Erythroblast (primary cell): Measurements from ENCODE around the gene RIPOR2.
"Not testable (repeated sequence)": the region's sequence is repeated elsewhere in the genome, so short reads cannot be mapped to it uniquely, and the experiment has no call there.

Experiments
- DNase-seq, 2 experiments: peaks; one replicate each; lab custom pipeline; 2025; lab: John Stamatoyannopoulos, UW
- GATA1 ChIP-seq: IDR thresholded peaks from 2 replicates; pipeline ENCODE4 v1.6.1; 2011; ENCODE audit warnings: low read depth, mild to moderate bottlenecking, control low read depth, low read length, moderate library complexity
- POLR2A ChIP-seq: IDR thresholded peaks from 2 replicates; pipeline ENCODE4 v1.6.1; 2011; ENCODE audit warnings: mild to moderate bottlenecking, low read length

The RIPOR2 gene

DNA sequence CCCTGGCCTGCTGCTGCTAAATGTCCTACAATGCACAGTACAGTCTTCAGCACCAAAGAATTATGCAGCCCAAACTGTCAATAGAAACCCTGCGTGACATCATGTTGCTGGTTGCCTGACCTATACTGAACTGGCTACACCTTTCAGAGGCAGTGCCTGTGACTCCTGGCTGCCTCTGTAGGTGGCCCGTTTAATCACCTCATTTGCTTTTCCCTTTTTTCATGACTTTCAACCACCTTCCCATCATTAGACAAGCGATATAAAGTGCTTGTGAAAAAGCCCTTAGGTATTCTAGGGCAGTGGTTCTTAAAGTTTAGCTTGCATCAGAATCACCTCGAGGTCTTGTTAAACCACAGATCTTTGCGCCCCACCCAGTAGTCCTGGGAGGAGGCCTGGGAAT, 33.0 kb upstream of the RIPOR2 start:
- TF ChIP-seq GATA1 (no peak), POLR2A (no peak)
- no peak for DNase-seq

DNA sequence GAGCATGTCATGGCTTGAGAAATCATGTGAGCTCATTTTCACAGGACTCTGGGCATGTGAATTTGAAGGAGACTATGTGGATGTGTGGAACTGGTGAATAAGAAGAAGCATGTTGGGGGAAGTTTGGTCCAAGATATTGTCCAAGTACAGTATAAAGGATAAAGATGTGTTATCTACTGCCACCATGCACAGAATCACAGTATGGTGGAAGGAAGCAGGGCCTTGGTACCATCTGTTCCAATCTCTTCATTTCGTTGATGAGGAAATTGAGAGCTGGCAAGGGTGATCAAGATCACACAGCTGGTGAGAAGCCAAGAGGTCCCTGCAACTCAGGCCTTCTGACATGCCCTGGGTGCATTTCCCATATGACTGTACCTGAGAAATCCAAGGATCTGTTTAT, 31.5 kb upstream of the RIPOR2 start:
- no peak for TF ChIP-seq GATA1
- TF ChIP-seq POLR2A, result no peak
- no peak for DNase-seq

DNA sequence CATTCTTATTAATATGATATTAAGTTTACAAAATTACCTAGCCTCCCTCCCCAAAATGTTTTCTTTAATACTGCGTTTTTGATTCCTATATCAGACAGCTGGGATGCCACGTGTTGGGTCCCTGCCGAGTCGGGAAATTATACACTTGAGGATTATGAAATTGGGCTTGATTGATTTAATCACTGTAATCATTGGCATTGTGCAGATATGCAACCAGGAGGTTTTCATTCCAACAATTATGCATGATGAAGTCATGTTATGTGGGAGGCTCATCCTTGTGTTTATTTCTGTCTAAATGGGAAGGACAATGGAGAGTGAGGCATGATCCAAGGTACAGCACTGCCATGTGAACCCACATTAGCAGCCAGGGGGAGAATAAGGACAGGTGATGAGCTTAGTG, 30.6 kb upstream of the RIPOR2 start:
- no peak for TF ChIP-seq GATA1
- TF ChIP-seq POLR2A, result no peak
- DNase-seq, result no peak

DNA sequence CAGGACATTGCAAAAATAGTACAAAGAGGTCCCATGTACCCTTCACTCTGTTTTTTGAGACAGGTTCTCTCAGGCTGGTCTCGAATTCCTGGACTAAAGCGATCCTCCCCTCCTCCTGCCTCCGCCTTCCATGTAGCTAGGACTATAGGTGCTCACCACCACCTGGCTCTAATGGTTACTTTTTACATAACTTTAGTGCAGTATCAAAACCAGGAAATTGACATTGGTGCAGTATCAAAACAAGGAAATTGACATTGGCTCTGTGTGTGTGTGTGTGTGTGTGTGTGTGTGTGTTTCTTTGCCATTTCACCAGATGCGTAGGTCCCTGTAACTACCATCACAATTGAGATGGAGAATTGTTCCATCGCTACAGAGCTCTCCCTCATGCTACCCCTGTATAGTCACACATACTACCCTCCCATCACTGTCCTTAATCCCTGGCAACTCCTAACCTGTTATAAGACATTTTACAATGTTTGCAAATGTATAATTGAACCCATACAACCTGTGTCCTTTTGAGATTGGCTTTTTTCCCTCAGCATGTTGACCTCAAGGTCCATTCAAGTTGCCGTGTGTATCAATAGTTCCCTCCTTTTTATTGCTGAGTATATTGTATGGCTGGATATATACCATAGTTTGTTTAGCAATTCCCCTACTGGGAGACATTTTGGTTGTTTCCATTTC, 28.3 kb upstream of the RIPOR2 start:
- DNase-seq, result no peak
- no peak for TF ChIP-seq POLR2A
- no peak for TF ChIP-seq GATA1

DNA sequence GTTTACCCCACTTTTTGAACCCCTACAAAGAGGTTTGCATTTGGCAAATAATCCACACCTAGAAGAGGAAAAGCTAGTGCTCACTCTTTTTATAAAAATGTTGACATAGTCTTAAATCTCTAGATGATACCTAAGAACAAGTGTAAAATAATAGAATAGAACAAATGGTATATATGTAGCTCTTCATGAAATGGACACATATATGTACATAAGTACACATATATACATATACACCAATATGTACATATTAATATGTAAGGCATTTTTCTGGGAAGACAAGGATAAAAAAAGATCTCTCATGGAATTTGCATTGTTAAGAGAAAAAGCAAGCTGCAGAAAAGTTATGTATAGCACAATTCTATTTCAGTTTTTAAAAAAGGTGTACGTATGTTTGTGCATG, 27.6 kb upstream of the RIPOR2 start:
- no peak for DNase-seq
- no peak for TF ChIP-seq GATA1
- TF ChIP-seq POLR2A, result no peak

DNA sequence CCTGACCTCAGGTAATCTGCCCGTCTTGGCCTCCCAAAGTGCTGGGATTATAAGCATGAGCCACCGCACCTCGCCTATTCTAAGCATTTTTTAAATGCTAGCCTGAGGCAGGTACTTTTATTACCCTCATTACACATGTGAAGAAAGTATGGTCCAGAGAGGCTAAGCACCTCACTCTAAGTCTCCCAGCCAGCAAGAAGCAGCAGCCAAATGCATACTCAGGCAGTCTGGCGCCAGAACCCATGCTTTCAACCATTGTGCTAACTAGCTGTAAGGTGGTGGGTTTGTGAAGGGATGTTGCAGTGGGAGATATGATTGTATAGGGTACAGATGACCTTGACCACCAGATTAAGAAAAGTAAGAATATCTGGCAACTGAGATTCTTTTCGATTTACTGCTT, 26.1 kb upstream of the RIPOR2 start:
- TF ChIP-seq GATA1, result no peak
- DNase-seq, result no peak

DNA sequence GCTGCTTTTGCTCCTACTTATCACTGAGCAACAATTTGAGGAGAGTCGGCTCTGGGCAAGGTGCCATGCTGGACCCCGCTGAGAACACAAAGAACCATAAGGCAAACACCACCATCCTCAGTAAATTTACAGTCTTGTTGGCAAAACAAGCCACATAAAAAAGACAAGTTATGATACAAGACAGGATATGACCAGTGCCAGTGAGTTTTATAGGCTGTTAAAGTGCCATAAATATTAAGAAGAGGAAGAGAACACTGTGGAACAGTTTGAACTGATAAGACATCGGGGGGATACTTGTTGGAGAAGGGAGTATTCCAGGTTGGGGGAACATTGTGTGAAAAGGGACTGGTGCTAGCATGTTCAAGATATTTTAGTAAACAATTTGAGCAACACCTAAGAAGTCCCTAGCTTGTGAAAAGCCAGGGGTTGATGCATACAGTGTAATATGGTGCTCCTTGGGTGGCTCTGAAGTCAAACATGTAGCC, 25.3 kb upstream of the RIPOR2 start:
- TF ChIP-seq POLR2A (no peak), GATA1 (no peak)
- DNase-seq, result no peak

DNA sequence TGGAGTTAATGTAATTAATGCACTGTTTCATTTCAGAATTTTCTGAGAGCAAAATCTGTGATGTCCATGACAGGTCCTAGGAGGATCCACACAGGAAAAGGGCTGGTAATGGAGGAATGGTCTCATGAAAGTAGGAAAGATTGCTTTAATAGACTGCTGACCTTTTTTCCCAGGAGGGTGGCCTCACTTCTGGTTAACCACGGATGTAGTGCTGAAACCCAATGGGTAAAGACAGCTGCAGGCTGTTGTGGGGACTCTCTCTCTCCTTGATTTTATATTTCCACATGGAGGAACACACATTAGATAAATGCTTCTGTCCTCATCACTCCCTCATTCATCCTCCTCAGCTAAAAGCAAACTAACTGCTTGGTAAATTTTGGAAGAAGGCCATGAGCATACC, 23.6 kb upstream of the RIPOR2 start:
- no peak for TF ChIP-seq GATA1
- no peak for TF ChIP-seq POLR2A
- DNase-seq, result no peak

DNA sequence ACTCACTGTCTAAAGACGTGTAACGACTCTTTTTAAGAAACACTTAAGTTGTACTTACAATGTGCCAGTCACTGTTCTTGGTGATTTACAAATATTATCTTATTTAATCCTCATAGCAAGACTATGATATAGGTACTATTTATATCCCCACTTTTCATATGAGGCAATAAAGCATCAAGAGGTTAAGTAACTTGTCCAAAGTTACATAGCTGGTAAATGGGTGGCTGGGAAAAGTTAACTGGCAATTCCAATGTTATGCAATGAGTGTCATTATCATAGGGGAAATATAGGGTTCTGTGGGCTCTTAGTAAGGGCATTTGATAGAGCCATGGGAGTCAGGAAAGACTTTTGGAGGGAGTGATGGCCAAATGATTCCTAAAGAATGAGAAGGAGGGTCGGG, 21.4 kb upstream of the RIPOR2 start:
- no peak for TF ChIP-seq POLR2A
- TF ChIP-seq GATA1, result no peak
- DNase-seq, result no peak

DNA sequence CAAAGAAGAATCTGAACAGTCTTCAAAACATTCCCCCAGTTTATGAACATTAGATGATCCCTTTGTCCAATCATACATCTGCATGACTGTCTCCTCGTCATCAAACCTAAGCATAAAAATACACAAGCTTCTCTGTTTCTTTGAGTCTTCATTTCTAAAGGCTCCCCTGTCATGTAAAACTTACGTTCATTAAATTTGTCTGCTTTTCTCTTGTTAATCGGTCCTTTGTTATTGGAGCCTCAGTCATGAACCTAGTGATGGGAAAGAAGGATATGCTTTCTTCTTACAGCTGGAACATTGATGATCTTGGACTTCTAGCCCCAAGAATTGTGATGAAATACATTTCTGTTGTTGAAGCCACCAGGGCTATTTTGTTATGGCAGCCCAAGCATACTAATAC, 18.0 kb upstream of the RIPOR2 start:
- DNase-seq, result no peak

DNA sequence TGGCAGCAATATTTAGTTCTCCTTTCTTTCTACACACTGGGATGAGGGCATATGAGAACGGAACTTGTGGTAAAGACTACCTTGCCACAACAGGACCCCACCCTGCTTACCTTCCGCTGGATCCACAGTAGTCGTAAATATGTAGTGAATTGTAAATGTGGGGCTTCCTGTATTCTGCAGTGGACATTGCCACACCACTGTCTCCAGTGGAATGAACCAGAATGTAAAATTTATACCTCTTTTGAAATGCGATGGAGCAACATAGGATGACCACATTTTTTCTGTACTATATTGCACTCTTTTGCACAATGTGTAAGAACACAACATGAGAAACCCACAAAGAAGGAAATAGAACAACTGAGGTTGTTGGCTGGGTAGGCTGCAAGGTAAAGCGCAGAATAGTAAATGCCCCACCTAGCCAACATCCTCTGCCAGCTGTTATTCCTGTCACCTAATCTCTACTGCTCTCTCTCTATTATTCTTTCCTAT, 16.1 kb upstream of the RIPOR2 start:
- no peak for DNase-seq
- TF ChIP-seq GATA1 (no peak), POLR2A (no peak)

More for the DNA sequence above, 18.0 kb upstream of the RIPOR2 start:
- no peak for TF ChIP-seq POLR2A
- TF ChIP-seq GATA1, result no peak

DNA sequence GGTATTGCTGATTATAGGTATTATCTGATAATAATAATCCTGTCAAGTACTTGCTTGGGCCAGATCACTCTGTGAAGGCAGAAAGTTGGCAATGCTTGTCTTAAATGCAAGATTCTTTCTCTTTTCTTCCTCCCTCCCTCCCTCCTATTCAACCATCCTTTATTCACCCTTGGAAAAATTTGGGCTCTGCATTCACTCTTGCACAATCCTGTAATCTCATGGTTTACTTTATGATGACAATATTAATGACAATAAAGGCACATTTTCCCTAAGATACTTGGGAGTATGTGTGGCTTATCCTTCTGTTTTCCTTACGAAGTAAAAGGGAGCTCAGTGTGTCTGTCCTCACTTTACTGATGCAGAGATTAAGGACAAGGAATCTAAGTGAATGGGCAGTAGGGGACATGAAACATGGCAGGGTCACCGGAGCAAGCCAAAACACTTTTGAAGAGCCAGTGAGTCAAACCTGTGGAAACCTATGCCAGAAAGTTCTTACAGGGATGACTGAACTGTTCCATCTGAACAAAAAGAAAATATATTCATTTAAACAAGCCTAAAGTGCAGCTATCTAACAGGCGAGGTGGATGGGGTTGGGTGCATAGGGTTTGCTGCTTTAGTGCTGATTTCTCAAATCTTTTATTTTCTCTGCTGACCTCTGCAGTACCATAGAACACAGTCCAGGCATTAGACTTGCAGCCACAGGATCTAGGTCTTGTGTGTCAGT, 14.6 kb upstream of the RIPOR2 start:
- DNase-seq, result no peak
- no peak for TF ChIP-seq POLR2A
- TF ChIP-seq GATA1, result no peak

DNA sequence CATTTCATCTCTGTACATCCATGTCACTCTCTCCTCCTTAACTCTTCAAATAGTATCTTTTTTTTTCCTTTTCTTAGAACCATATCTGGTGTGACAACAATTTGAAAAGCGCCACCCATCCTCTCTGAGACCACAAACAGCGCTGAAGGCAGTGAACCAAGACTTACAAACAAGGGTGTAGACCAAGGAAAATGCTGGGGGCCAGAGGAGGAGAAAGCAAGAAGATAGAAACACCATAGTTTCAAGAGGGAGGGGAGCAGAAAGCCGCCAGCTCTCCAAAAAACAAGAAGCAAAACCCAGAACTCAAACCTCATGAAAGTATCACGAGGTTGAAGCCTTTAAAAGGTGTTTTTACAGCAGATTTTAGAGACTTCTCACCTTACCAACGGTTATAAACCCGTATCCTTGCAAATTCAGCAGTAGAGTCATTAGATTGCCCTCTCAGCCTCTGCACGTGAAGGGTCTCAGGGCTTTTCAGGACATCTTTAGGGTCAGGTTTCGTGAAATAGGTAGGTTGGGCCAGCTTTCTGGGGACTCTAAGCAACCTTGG, 13.3 kb upstream of the RIPOR2 start:
- TF ChIP-seq GATA1, result no peak
- TF ChIP-seq POLR2A, result no peak
- no peak for DNase-seq

DNA sequence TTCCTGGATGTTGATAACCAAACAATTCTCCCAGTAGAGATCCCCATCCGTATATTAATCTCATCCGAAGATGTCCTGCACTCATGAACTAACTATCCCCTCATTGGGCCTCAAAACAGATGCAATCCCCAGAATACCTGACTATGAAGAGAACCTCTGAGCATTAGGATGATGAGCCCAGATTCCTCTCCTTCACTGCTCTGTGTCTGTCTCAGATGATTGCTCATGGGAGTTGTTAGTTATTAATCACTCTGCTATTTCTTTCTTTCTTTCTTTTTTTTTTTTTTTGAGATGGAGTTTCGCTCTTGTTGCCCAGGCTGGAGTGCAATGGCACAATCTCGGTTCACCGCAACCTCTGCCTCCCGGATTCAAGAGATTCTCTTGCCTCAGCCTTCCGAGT, 12.5 kb upstream of the RIPOR2 start:
- not testable (repeated sequence) for DNase-seq
